HG03196 (cell line): ENCODE measurements around the gene UNC93A.
"Not testable (repeated sequence)": the region's sequence is repeated elsewhere in the genome, so short reads cannot be mapped to it uniquely, and the experiment has no call there.

Experiments used
- ATAC-seq: cut with Tn5 transposase; IDR thresholded peaks from one replicate; pipeline ENCODE4 v1.9.1; 2021; ENCODE audit not compliant: unreplicated experiment

UNC93A gene

DNA sequence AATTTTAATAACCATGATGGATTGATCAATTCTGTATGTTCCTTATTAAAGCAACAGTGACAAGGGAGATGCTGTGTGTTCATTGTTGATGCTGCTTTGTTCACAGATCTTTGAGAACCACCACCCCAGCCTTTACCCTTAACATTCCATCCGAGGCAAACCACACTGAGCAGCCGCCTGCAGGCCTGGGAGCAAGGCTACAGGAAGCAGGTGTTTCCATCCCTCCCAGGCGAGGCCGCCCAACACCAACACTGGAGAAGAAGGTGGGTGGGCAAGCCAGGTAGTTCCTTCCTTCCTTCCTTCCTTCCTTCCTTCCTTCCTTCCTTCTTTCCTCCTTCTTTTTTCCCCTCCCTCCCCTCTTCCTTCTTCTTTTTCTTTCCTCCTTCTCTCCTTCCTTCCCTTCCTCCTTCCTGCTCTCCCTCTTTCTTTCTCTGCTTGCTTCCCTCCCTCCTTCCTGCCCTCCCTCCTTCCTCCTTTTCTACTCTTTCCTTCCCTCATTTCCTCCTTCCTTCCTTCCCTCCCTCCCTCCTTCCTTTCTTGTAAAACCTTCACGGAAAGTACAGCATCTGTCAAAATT is 47.5 kb downstream of the UNC93A start:
- no peak for ATAC-seq

DNA sequence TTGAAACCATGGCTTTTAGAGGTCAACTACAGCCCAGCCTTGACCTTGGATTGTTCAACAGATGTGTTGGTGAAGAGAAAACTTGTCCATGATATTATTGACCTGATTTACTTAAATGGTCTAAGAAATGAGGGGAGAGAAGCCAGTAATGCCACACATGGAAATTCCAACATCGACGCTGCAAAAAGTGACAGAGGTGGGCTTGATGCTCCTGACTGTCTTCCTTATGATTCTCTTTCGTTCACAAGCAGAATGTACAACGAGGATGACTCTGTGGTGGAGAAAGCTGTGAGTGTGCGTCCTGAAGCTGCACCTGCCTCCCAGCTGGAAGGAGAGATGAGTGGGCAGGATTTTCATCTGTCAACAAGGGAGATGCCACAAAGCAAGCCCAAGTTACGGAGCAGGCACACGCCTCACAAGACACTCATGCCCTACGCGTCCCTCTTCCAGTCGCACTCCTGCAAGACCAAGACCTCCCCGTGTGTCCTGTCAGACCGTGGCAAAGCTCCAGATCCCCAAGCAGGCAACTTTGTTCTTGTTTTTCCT is 50.0 kb downstream of the UNC93A start:
- no peak for ATAC-seq

DNA sequence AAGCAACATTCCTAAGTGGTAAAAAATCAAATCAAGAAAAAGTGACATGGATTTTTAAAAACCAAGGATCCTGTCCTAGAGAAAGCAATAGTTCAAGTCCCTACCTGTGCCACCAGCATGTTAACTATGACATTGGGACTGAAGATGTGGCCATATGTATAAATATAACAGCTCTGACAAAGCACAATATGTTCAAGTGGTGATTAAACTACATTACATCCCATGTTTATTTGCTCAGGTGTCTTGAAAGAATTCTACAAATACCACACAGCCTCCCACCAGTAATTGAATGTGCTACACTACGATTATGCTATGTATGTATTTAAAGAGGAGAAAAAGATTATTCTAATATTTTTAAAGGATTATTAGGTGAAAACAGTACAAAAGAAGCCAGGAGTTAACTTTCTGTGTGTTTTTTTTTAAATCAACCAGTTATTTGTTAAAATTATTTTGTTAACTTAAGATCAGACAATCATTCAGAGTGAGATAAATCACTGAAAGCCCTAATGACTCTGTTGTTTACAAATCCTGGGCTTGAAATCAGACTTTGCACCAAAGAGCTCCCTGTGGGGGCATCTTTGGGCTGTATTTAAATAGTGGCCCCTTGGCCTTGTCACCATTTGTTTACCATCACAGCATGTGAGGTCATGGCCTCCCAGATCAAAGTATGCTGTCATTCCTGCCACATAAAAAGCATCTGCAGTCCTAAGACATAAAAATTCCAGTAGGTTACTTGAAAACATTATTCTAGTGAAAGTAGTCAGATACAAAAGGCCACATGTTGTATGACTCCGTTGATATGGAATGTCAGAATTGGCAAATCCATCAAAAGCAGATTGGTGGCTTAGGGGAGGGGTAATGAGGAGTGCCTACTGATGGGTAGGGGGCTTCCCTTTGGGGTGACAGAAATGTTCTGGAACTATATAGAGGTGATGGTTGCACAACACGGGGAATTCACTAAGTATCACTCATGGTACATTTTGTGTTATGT is 50.8 kb downstream of the UNC93A start:
- ATAC-seq = no peak

DNA sequence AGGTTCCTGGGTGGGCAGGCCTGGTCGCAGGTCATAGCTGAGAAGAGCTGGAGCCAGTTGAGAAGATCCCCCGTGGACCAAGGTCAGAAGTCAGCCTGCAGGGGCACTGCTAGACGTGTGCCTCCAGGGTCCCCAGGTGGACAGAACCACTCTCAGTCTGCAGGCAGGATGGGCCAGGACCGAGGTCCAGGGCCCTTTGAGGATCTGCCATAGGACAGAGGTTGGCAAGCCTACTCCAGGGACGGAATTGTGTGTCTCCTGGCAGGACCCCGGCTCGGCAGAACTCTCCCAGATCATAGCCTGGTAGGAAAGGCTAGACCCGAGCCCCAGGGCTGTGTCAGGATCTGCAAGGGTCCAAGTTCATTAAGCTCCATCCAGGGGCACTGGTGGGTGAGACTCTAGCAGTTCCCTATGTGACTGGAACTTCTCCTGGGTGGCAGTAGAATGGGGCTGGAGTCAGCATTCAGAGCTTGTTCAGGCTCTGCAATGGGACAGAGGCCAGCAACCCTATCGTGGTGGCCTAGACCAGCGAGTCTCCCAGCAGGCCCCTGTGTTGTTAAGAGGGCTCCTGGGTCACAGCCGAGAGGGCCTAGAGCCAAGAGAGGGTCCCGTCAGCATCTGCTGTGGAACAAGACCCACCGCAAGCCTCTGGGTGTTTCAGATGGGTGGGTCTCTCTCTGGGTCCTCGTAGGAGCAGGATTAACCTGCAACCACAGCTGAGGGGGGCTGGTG is 51.9 kb downstream of the UNC93A start:
- ATAC-seq = no peak

DNA sequence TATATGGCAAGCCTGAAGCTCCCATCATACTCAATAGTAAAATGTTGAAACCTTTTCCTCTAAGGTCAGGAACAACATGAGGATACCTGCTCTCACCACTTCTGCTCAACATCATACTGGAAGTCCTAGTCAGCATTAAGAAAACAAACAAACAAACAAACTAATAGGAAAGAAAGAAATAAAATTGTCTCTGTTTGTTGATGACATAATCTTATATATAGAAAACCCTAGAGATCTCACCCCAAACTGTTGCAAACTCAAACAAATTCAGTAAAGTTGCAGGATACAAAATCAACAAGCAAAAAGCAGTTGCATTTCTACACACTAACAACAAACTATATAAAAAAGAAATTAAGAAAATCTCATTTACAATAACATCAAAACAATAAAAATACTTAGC is 54.2 kb downstream of the UNC93A start:
- ATAC-seq = no peak

DNA sequence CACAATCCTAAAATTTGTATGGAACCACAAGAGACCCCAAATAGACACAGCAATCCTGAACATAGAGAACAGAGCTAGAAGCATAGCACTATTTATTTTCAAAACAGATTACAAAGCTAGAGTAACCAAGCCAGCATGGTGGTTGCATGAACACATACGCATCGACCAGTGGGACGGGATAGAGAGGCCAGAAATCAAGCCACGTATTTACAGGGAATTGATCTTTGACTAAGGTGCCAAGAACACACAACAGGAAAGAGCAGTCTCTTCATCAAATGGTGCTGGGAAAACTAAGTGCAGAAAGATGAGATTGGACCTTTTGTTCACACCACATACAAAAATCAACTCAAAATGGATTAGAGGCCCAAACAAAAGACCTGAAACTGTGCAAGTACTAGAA is 54.8 kb downstream of the UNC93A start:
- no peak for ATAC-seq

DNA sequence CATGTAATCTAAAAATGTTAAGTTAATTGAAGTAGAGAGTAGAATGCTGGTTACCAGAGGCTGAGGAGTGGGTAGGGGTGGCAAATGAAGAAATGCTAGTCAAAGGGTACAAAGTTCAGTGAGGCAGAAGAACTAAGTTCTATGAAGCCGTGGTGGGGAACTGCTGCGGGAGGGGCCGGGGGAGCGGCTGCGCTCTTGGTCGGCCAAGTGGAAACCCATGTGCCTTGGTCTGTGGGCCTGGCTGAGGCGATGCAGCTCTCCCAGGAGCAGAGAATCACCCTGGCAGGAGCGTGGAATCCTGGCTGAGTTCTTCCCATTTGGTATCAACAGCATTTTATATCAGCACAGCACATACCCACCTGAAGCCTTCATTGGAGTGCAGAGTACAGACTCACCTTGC is 56.1 kb downstream of the UNC93A start:
- no peak for ATAC-seq

DNA sequence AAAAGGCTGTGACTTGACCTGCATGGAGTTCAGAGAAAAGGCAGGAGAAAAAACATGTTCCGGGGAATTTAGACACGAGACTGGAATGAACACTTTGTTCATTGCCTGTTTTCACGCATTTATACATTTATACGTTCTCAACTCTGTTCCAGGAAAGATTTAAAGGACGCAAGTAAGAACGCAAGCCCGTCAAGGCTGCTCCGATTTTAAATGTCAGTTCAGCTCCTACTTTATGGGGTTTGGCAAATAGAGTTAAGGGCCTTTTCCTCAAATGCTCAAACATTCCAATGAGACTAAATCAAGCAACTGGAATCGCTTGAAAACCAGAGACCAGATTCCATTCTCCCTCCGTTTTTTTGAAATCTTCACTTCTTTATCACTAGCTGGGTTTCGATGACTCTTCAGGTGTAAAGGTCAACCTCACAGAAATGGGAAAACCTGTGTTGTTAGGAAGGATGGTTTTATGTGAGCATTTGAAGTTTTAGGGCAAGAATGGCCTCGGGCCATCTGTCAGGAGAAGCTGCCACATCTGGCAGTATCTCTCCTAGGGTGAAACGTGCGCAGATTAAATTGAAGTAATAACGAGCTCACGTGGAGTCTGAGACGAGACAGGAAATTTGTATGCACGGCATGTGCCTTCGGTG is 58.6 kb downstream of the UNC93A start:
- no peak for ATAC-seq

DNA sequence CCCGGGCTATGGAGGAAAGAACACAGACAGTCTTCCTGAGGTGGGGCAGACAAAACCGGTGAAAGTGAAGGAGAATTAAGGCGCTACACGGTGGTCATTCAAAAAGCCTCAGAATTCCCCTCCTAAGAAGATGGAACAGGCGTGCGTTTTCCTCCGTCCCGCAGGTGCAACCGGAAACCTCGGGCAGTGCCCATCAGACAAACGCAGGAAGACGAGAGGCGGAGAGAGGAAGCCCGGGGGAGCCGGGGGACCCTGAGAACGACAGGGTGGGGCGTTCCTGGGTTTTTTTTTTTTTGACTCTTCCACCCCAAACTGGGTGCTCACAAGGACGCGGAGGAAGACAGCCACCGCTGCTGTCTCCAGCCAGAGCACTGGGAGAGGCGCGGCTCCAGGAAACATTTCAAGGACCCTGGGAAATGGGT is 59.2 kb downstream of the UNC93A start:
- ATAC-seq = no peak

DNA sequence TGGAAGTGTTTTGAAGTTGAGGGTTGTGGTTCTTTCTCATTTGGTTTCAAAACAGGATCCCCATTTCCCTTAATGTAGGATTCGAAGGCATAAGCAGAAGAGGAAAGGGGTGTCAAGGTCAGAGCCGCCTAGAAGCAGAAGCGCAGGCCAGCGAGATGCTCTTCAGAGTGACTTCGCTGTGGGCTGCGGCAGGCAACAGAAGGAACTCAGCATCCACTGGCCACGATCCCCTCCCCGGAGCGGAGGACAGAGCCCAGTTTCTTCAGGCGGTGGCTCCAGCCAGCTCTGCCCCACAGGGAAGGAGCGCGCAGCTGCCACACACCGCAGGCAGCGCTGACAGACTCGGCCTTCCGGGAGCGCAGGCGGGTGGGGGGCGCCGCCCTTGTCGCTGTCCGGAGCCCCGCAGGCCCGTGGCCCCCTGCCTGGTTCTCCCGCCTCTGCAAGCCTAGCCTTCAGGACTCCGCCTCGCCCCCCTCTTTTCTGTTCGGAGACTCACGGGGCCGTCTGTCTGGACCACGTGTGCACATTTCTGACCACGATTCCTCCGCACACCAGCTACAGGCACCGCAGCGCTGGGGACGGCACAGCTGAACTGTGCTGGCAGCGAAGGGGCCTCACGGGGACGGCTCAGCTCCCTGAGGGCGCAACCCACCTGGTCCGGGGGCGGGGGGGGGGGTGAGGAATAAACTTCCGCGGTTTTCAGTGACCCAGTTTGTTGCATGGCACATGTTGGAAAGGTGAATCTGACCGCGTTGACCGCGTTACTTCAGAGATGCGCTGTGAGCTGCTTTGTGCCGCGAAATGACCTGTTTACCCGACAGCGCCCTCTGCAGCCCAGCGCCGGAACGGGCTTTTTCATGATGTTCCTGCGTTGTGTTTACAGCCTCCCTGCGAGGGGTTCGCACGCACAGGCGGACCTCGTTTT is 59.9 kb downstream of the UNC93A start:
- ATAC-seq = peak; percentile 73

DNA sequence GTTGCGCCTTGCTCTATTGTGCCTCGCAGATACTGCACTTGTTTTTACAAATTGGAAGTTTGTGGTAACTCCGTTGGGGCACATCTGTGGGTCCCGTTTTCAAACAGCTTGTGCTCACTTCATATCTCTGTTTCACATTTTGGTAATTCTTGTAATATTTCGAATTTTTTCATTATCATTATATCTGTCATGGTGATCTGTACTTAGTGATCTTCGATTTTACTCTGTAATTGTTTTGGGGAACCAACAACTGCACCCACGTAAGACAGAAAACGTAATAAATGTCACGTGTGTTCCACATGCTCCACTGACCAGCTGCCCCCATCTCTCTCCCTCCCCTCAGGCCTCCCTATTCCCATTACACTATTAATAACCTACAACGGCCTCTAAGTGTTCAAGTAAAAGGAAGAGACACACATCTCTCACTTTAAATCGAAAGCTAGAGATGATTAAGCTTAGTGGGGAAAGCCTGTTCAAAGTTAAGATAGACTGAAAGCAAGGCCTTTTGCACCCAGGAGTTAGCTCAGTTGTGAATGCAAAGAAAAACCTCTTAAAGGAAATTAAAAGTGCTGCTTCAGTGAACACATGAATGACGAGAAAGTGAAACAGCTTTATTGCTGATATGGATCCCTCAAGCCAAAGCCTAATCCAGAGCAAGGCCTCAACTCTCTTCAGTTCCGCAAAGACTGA is 60.7 kb downstream of the UNC93A start:
- ATAC-seq = no peak

DNA sequence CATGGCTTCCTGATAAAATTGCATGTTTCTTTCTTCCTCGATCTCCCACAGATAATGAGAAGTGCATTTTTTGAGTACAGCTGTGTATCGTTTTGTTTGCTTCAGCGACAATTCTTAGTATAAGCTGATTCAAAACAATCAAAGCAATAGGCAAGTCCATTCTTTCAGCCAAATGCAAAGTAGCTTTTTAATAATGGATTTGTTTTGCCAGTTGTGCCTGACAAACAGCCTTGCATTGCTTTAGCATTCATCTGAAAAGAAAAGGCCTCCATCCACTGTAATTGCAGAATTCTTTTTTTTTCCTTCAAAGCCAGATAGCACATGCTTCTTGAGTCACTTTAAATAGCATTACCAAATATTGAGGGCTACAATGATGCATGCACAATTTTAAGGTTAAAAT is 65.8 kb downstream of the UNC93A start:
- ATAC-seq = no peak

DNA sequence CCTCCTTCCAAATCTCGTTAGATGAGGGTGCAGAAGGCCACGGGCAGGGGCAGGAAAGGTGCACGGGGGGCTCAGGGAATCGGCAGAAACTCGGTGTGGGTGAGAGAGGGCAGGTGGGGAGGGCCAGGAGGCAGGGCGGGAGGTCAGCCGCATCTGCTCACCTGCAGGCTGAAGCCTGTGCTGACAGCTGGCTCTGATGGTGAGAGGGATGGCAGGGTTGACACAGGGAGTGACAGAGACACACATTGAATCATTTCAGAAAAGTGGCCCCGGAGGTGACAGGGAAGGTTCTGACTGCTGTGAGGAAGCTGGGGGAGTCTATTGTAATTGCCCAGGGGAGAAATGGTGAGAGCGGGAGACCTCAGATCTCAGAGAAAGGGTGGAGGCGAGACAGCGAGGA is 67.3 kb downstream of the UNC93A start:
- ATAC-seq = not testable (repeated sequence)

DNA sequence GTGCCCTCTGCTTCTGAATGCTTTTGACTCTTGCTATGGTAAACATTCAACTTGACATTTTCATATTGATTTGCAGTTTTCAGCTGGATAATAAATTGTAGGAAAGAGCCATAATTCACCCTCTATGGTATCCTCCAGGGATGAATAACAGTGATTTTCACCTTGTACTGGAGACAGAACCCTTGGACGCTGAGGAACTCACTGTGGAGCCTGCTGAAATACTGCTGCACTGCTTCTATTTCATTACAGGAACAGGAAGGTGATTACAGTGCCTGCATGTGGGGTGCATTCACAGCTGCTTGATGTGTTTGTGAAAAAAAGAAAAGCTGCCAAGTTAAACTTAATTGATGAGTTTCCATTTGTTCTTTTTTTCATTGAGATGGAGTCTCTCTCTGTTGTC is 70.1 kb downstream of the UNC93A start:
- ATAC-seq = not testable (repeated sequence)
